Brain microvascular endothelial cell (primary cell): ENCODE measurements around the gene B3GALNT1.
"Not testable (repeated sequence)": the region's sequence is repeated elsewhere in the genome, so short reads cannot be mapped to it uniquely, and the experiment has no call there.

Source experiments
- DNase-seq: peaks from one replicate; pipeline ENCODE4 v3.0.0-alpha.2; 2020
- H3K27ac ChIP-seq: fragments of 250-450 bp; sonication (Bioruptor Pico); 2 replicates; pipeline ENCODE4 v1.5.1; 2020; ENCODE audit warnings: mild to moderate bottlenecking, moderate library complexity
- H3K27me3 ChIP-seq: fragments of 250-450 bp; sonication (Bioruptor Pico); replicated peaks from 2 replicates; pipeline ENCODE4 v1.5.1; 2020; ENCODE audit warnings: mild to moderate bottlenecking
- H3K36me3 ChIP-seq: fragments of 250-450 bp; sonication (Bioruptor Pico); replicated peaks from 2 replicates; pipeline ENCODE4 v1.5.1; 2020; ENCODE audit warnings: mild to moderate bottlenecking
- H3K4me3 ChIP-seq: 2 replicates; pipeline ENCODE4 v1.5.1; 2011; ENCODE audit warnings: low read depth, mild to moderate bottlenecking, control low read depth, low read length, moderate library complexity
- in situ Hi-C: cut with HindIII; loops from 2 replicates; pipeline ENCODE4 v1.10.0; 2017; ENCODE audit warnings: low sequenced_read_pairs, low pct_ligation_motif_present
- TF ChIP-seq, protein P1 (sequence below): IDR thresholded peaks from 2 replicates; pipeline ENCODE4 v1.5.1; 2011; ENCODE audit warnings: low read depth, mild to moderate bottlenecking, moderate library complexity, low read length, control low read depth, inconsistent platforms; ENCODE audit errors: missing control alignments

B3GALNT1 gene

DNA sequence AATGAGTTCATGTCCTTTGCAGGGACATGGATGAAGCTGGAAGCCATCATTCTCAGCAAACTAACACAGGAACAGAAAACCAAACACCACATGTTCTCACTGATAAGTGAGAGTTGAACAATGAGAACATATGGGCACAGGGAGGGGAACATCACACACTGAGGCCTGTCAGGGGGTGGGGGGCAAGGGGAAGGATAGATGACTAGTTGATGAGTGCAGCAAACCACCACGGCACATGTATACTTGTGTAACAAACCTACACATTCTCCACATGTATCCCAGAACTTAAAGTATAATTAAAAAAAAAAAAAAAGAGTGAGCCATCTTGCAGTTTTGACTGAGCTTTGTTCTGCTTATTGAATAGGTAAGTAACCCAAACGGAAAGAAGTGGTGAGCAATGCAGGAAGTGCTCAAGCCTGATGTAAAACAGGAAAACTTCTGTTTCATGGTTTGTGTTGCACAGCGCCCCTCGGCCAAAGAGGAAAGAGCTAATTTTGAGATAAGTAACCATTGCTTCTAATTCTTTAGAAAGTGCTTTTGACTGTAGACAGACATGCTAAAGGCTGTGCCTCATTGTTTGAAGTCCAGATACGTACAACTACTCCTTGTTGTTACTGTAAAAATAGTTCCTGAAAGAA lies 70.1 kb downstream of the B3GALNT1 start:
- DNase-seq = peak; percentile 51
- in situ Hi-C loops, H3K4me3 ChIP-seq, H3K36me3 ChIP-seq, H3K27me3 ChIP-seq: not testable (repeated sequence)
- TF ChIP-seq, protein P1, sequence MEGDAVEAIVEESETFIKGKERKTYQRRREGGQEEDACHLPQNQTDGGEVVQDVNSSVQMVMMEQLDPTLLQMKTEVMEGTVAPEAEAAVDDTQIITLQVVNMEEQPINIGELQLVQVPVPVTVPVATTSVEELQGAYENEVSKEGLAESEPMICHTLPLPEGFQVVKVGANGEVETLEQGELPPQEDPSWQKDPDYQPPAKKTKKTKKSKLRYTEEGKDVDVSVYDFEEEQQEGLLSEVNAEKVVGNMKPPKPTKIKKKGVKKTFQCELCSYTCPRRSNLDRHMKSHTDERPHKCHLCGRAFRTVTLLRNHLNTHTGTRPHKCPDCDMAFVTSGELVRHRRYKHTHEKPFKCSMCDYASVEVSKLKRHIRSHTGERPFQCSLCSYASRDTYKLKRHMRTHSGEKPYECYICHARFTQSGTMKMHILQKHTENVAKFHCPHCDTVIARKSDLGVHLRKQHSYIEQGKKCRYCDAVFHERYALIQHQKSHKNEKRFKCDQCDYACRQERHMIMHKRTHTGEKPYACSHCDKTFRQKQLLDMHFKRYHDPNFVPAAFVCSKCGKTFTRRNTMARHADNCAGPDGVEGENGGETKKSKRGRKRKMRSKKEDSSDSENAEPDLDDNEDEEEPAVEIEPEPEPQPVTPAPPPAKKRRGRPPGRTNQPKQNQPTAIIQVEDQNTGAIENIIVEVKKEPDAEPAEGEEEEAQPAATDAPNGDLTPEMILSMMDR = peak; percentile 17
- peak overlapping the region; percentile 98 for H3K27ac ChIP-seq
